OCI-LY7 (cell line): ENCODE data around the gene C2orf42.
"Not testable (repeated sequence)": the region's sequence is repeated elsewhere in the genome, so short reads cannot be mapped to it uniquely, and the experiment has no call there.

Experiments
- CTCF ChIP-seq: fragments of 200-600 bp; sonication (generic); conservative IDR thresholded peaks from 2 replicates; pipeline ENCODE4 v1.5.1; 2014; ENCODE audit warnings: mild to moderate bottlenecking, antibody characterized with exemption, low read length, moderate library complexity, mixed read lengths
- EZH2phosphoT487 ChIP-seq: fragments of 200-600 bp; sonication (generic); IDR thresholded peaks from 2 replicates; pipeline ENCODE4 v1.6.1; 2018; ENCODE audit warnings: low read depth, borderline replicate concordance, mild to moderate bottlenecking, mixed run types, antibody characterized with exemption, low read length, moderate library complexity, mixed read lengths

- not testable (repeated sequence) for TF ChIP-seq CTCF, EZH2phosphoT487
Observed at GRCh38 chr2:70149130-70149686, 41.6 kb downstream of the C2orf42 start.
